AG04449 (cell line): ENCODE results near the gene CYP4F22.
"Not testable (repeated sequence)": the region's sequence is repeated elsewhere in the genome, so short reads cannot be mapped to it uniquely, and the experiment has no call there.

ENCODE experiments used
- CTCF ChIA-PET: fragments of 350-600 bp; formaldehyde crosslinking; extraction: SDS; loops from one replicate; lab custom pipeline; 2021; ENCODE audit warnings: antibody characterized with exemption; lab: Yijun Ruan, JAX
- POLR2A ChIA-PET: fragments of 400-600, 350-600 bp; formaldehyde crosslinking; extraction: SDS; loops from one replicate; lab custom pipeline; 2020; ENCODE audit warnings: antibody characterized with exemption, inconsistent platforms; lab: Yijun Ruan, JAX
- DNase-seq: peaks from one replicate; pipeline ENCODE4 v3.0.0-alpha.2; 2010; ENCODE audit warnings: low read depth, low spot score
- H3K4me3 ChIP-seq: 2 replicates; pipeline ENCODE4 v1.5.1; 2011; ENCODE audit warnings: low read depth, mild to moderate bottlenecking, control low read depth, low read length
- CTCF ChIP-seq: IDR thresholded peaks from one replicate; pipeline ENCODE4 v1.5.1; 2011; ENCODE audit warnings: mild to moderate bottlenecking, moderate library complexity, low read length, control low read depth, inconsistent platforms; ENCODE audit not compliant: insufficient read depth; ENCODE audit errors: missing control alignments

Gene CYP4F22

GRCh38 chr19:15467734-15468214, 40.6 kb upstream of the CYP4F22 start:
- no peak for DNase-seq
- CTCF ChIA-PET, result interaction anchor here (1.0 to 1.1 kb wide), 3 partner anchors 9 to 14 kb away, joined by 3 read pairs; no protein-coding TSS in a partner anchor
- no peak for TF ChIP-seq CTCF
- POLR2A ChIA-PET, result no interaction called here
- no peak overlapping the region for H3K4me3 ChIP-seq

GRCh38 chr19:15468675-15469512, 39.4 kb upstream of the CYP4F22 start:
- ChIA-PET POLR2A (no interaction called here), CTCF (interaction anchor here (1.0 kb wide), 1 partner anchor 15 kb away, joined by 3 read pairs; no protein-coding TSS in a partner anchor)
- TF ChIP-seq CTCF, result no peak

GRCh38 chr19:15469513-15470297, 38.6 kb upstream of the CYP4F22 start:
- ChIA-PET CTCF (no interaction called here), POLR2A (no interaction called here)
- no peak overlapping the region for H3K4me3 ChIP-seq
- DNase-seq, result no peak
- no peak for TF ChIP-seq CTCF

More at GRCh38 chr19:15468675-15469512, 39.4 kb upstream of the CYP4F22 start:
- no peak for DNase-seq
- H3K4me3 ChIP-seq, result no peak overlapping the region

GRCh38 chr19:15471639-15472101, 36.7 kb upstream of the CYP4F22 start:
- ChIA-PET CTCF (no interaction called here), POLR2A (no interaction called here)
- no peak overlapping the region for H3K4me3 ChIP-seq
- TF ChIP-seq CTCF, result no peak
- DNase-seq, result no peak

- CTCF ChIA-PET, H3K4me3 ChIP-seq, DNase-seq, POLR2A ChIA-PET: not testable (repeated sequence)
These were observed 34.5 kb upstream of the CYP4F22 start for GRCh38 chr19:15473821-15474220.

GRCh38 chr19:15475169-15475568, 33.2 kb upstream of the CYP4F22 start:
- no peak for TF ChIP-seq CTCF
- ChIA-PET CTCF (no interaction called here), POLR2A (no interaction called here)
- H3K4me3 ChIP-seq, result no peak overlapping the region
- DNase-seq, result no peak
